ENCODE measurements around the gene CFAP74. TPM values are rescaled to one million over a fixed set of nuclear protein-coding genes. Genes with fewer than 3 reads are reported as not detected.

CFAP74 gene
- polyA plus RNA-seq, 5 donors = 1.5 to 4.3 (median 2.8) TPM

DNA sequence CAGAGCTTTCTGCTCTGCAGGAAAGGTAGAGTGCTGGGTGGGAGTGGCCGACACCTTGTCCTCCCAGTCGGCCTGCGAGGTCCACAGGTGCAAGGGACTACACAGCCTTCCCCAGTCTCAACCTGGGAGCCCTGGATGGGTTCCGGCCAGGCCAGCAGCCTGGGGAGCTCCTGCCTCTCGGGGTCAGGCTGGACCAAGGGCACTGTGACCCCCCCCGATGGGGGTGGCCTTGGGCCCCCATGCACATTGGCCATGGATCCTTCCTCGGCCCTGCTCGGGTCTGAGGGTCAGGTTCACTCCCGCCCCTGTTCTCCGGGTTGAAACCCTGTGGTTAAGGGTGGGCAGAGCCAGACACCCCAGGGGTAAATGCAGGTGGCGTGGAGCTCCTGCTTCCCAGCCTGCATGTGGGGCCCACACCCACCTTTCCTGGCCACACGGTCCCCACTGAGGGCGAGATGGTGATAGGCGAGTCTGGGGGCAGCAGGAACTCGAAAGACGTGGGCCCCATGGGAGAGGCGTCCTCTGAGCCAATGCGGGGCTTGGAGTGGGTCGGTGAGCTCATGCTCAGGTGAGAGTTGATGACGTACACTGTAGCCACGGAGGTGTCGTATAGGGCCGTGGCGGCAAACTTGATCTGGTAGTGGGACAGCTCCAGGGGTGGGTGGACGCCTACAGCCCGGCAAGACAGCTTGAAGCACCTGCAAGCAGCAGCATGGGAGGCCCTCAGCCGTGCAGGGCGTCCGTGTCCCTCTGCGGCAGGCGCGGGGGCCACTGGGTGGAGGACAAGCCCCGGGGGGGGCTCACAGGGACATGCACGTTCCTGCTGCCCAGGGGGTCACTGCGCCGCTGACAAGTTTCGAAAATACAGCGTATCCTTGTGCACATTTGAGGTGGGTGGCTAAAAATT, 73.7 kb downstream of the CFAP74 start:
- DNase-seq = no peak

DNA sequence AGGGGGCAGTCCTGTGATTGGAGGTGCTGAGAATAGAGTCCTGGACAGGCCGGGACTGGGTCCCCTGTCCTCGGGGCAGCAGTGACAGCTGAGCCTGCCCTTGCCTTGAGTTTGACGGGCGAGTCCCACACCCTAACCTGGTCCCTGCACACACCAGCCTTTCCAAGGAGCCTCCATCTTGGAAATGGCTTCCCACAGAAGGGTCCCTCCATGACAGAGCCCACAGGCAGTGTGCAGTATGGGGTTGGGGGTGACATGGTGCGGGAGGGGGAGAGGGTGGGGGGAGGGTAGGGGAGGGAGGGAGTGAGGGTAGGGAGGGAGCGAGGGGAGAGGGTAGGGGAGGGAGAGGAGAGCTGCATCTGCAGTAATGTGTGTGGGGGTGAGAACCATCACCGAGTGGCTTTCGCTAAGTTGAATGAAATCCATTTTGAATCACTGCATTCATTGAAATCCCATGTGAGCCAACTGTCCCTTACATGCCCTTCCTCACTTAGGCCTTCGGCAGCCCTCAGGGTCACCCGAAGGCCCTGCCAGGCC, 74.4 kb downstream of the CFAP74 start:
- DNase-seq = no peak

DNA sequence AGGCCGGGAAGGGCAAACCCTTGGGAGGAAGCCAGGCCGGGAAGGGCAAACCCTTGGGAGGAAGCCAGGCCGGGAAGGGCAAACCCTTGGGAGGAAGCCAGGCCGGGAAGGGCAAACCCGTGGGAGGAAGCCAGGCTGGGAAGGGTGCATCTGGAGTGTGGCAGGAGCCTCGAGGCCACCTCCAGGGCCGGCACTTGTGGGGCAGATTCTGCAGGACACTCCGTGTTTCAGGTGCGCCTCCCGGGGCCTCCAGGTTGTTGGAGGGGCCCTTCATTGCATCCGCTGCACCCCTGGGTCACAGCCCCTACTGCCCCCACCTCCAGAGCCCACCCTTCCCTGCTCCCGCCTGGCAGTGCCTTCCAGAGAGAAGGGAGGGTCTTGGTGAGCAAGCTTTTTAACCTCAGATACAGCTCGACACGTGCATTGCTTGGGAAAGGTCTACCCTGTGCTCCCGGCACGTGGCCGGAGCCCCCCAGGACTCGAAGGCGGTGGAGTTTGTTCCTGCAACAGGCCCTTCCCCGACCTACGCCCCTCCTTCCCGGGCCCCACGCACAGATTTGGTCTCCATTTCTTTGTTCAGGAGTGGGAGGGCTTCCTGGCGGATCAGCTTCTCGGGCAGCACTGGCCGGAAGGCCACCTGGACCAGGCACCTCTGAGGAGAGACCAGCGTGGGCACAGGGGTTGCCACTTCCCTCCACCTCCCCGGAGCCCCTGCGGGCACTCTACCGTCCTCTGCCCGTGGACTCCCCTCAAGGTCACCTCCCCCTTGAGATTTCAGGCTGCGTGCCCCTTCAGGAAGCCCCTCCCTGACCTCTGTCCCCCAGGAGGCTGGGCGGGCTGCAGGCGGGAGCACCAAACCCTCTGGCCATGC, 75.1 kb downstream of the CFAP74 start:
- no peak for DNase-seq

DNA sequence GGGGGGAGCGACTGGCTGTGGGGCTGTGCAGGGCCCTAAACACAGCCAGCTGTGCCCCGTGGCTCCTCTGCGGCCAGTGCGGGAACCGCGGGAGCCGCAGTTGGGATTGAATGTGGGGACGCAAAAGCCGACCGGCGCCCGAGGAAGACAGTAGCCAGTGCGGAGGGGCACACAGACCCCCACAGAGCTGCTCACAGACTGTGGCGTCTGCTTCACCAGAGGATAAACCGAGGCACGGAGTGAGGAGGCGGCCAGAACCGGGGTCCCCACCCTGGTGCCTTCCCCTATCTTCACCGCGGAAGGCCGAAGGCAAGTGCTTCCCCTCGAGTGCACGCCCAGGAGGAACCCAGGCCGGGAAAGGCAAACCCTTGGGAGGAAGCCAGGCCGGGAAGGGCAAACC, 75.8 kb downstream of the CFAP74 start:
- DNase-seq = no peak

DNA sequence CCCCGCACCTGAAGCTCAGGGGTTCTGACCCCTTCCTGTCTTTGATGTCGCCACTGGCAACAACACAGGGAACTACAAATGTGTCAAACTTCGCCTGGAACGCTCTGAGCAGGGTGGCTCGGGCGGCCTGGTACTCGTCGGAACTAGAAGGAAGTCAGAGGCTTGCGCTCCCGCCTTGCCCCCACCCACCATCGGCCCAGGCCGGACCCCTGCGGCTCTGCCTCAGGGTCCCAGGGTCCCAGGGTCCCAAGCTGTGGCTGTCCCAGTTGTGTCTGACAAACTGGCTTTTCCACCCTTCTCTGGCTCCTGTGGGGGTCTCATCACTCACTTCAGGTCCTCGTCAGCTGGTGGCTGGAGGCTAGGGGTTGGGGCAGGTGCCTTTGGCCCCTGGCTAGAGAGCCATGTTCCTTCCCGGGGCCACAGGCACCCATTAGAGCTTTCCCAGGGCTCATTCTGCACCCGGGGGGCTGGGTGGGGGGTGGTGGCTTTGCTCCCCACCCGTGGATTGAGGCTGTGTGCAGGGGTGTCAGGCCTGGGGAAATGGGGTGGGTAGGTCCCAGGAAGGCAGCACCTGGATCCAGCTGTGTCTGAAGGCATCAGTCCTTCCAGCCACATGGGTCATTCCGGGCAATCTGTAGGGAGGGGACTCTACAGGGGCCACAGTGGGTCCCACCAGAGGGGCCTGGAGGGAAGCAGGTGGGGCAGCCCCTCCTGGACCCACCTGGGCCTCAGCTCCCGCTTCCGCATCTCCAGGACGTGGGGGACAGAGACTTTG, 76.5 kb downstream of the CFAP74 start:
- no peak for DNase-seq

DNA sequence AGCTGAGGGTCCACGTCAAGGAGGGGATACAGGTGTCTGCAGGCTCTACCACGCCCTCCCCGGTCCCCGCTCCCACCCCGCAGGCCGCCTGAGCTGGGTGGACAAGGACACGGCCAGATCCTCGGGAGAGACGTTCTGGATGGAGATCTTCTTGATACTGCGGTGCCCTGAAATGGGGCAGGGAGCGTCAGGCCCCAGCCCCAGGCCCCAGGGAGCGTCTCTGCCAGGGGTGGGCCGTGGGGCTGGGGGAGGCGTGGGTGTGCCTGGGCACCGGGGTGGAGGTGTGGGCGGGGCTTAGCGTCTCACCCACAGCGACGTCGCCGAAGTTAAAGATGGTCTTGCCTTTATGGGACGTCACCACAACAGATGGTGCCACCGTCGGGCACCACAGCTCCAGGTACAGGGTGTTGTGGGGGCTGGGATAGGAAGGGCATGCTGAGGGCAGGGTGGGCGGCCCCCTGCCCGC, 77.2 kb downstream of the CFAP74 start:
- no peak for DNase-seq

DNA sequence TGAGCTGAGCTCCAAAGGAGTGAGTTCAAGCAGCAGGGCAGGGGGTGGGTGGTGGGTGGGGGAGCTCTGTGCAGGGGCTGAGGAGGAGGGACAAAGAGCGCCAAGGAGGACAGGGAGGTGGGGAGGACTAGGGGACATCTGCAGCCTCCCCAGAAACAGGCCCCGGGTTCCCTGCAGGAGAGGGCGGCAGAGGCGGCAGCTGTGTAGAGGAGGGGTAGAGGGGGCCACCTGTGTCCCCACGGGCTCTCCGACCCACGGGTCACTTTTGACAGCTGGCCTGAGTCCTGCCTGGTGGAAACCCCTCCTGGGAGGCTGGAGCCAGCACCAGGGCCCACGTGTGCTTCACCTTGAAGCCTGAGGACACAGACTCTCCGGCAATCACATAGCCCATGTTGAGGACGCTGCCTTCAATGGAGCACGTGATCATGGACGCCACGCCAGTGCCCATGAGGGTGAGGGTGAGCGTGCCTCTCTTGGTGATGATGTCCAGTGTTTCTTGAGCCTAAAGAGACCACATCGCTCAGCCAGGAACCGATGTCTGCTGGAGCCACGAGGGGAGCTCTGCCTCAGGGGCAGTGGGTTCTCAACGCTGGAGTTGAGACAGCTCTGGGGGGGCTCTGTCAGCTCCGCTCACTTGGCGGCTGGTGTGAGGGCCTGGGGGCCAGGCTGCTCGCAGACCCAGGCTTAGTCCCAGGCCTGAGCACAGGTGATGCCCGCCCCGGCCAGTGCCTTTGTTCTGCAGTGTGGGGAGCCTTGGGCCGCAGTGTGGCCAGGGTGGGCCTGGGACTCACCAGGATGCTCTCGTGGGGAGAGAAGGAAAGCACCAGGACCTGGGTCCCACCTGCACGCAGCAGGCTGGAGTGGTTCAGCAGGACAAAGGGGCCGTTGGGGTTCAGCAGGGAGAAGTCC, 77.9 kb downstream of the CFAP74 start:
- no peak for DNase-seq

DNA sequence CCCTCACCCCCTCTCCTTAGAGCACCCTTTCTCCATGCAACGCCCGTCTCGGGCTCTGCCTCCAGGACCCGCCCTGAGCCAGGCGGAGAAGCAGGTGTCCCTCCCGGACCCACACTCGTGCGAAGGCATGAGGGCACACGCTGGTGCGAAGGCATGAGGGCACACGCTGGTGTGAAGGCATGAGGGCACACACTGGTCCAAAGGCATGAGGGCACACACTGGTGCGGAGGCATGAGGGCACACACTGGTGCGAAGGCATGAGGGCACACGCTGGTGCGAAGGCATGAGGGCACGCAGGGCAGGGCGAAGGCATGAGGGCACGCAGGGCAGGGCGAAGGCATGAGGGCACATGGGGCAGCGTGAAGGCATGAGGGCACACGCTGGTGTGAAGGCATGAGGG, 78.7 kb downstream of the CFAP74 start:
- no peak for DNase-seq

DNA sequence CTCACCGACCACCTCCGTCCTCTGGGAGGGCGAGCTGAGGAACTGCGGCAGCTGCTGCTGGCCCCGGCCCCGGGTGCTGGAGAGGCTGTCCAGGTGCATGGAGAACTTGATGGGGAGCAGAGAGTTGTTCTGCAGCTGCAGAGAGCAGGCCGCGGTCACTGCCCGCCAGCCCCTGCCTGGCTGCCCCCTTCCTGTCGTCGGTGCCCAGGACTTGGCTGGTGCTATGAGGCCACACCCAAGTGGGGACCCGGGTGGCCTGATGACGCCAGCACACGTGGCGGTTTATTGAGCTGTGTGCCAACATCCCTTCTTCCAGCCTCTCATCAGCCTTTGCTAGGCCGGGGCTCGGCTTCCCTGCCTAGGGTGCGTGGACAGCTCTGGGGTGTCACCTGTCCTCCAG, 79.2 kb downstream of the CFAP74 start:
- DNase-seq = no peak

DNA sequence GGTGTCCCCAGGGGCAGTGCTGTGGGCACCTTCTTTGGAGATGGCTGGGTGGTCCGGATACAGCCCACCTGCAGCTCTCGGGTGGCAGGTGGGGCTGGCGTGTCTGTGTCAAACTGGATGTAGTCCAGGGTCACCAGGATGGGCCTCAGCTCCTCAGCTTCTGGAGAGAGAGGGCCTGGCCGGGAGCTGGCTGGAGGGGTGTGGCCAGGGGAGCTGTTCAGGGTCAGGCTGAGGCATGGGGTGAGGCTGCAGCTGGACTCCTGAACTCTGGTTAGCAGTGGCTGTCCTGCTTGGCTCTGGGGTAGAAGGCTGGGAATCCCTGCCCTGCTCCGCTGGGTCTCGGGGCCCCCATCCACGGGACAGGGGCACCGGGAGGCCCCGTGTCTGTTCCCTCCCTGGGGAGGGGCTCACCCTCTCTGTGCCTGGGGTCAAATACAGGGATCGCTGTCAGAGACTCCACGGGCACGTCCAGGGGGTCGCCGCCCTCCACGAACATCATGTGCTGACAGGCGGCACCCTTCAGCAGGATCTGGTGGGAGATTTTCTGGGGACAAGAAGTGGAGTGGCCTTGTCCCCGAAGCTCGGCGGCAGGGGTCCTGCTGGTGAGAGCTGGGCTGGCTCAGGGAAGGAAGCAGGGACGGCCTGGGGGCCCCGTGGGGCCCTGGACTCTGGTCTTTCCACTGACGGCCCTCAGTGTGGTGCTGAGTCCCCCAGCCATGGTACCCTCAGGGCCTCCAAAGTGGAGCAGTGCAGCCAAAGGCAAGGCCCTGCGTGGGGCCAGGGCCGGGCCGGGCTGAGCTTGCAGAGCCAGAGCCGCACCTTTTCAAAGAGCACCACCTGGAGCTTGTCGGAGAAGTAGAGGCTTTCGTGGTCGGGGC, 80.4 kb downstream of the CFAP74 start:
- DNase-seq = no peak

DNA sequence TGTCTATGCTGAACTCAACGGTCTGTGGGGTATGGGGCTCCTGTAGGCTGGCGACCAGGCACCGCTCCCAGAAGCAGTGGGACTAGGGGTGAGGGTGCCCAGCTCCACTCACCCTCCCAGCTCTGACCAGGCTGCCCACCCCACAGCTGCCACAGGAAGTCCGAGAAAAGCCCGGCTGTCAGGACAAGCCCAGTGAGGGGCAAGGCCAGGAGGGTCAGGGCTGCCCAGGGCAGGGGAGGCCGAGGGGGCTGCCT, 81.0 kb downstream of the CFAP74 start:
- no peak for DNase-seq

DNA sequence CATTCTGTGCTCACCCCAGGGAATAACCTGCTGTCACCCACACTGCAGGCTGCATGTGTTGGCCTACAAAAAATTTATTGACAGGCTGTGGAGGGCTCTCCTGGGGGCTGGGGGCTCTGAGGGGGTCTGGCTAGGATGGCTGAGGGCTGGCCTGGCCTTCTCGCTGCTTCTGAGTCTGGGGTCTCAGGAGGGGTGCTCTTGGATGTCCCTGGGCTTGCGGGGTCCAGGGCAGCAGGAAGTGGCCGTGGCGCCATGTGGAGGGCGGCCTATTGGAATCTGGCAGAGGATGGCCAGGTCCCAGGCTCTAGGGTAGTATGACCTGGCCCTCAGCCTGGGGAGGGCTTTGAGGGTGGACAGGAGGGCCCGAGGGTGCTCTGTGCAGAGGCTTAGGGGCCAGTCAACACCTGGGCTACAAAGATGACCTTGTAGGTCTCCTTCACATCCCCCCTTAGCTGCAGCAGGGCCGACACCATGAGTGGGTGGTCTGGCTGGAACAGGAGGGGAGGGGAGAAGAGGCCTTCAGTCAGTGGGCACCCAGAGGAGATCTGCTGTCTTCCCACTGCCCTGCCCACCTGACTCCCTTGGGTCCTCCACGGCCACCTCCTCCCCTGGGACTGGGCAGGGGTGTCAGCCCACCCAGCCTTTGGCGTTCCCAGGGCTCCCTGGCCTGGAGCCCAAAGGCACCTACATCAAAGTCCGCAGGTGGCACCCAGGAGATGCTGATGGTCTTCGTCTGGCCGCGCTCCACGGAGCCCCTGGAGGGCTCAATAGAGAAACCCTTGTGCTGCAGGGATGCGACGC, 81.5 kb downstream of the CFAP74 start:
- DNase-seq = no peak

DNA sequence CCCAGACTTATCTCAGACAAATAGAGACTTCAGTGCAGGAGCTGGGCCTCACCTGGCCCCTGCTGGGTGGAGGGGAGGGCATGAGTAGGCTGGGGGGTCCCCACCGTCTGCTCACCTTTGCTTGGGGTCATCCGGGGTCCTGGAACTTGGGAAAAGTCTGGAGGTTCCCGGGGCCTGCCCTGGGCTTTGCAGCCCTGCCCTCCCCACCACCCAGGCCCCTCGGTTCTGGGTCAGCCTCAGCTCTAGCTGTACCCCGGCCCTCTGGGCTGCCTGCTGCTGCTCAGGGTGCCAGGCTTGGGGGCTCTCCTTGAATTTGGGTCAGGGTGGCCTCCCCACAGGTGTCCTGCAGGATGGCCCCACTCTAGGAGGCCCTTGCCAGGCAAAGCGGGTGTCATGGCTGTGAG, 82.1 kb downstream of the CFAP74 start:
- DNase-seq = no peak

DNA sequence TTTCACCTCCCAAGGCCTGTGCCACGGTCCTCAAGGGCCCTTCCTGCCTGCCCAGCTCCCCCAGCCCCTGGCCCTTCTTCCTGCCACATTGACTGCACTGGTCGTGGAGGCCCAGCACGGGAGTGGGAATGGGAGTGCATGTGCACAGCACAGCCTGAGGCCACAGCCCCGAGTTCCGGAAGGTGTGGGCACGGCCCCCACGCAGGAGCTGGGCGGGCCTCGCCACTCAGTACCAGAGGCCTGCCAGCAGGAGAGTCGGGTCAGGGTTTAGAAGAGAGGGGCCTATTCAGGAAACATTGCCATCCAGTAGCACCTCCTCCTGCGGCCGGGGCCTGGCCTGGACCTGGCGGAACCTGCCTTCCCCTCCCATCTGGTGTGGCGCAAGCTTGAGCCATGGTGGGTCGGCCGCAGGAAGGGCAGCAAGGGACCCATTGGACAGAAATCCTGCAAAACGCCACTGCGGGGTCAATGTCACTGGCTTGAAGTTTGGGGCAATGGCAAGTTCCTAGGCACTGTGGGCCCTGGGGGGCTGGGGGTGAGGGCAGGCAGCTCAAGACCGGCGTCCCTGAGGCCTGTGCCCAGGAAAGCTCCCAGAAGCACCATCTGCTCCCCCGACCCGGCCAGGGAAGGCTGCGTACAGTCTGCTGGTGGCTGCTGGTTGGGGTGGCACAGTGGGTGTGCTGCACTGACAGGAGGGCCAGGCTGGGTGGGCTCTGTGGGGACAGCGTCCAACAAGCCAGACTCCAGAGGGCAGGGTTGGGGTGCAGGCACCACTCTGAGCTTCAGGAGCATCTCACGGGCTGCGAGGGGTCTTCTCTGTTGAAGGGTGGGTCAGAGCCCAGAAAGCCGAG, 82.8 kb downstream of the CFAP74 start:
- no peak for DNase-seq

DNA sequence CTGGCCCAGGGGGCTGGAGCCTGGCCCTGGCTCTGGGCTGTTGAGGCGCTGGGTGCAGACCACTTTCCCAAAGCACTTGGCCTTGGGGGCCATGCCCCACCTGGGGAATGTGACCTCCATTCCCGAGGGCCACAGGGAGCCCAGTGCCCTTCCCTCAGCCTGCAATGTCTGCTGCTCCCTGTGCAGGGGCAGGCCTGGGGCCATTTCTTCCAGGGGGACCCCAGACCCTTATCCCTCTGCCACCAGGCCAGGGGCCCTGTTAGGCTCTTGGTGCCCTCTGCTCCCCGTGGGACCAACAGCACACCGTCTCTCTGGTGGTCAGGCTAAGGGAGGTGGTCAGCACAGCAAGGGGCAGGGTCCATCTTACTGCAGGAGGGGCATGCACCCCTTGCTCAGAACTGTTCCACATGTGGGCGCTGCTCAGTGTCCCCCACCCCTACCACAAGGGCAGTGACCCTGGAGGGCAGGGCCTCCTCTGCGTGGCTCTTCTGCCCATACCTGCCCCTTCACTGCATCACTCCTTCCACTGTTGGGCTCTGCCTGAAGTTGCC, 83.5 kb downstream of the CFAP74 start:
- no peak for DNase-seq

DNA sequence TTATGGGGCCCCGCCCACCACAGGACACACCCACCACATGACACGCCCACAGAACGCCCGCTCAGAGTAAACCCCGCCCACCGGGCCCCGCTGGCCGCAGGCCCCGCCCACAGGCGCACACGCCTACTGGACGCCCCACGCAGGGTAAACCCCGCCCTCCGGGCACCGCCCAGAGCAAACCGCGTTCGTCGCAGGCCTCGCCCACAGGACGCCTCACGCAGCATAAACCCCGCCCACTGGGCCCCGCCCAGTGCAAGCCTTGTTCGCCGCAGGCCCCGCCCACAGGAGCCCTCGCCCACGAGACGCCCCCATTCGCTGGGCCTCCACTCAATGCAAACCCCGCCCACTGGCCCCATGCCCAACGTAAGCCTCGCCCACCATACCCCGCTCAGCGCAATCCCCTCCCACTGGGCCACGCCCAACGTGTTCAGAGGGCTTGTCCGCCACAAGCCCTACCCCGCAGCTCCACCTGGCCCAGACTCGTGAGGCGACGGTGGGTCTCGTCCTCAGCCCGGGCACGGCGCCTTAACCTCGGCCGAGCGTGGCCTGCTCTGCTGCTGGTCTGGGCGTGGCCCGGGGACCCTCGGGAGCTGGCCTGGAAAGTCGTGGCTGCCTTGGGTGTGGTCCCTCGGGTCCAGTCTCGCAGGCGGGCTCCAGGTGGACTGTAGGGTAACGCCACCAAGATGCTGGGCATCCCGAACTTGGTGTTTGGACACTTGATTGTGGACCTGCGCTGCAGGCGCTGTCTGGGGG, 84.1 kb downstream of the CFAP74 start:
- peak; percentile 96 to 97 for DNase-seq

DNA sequence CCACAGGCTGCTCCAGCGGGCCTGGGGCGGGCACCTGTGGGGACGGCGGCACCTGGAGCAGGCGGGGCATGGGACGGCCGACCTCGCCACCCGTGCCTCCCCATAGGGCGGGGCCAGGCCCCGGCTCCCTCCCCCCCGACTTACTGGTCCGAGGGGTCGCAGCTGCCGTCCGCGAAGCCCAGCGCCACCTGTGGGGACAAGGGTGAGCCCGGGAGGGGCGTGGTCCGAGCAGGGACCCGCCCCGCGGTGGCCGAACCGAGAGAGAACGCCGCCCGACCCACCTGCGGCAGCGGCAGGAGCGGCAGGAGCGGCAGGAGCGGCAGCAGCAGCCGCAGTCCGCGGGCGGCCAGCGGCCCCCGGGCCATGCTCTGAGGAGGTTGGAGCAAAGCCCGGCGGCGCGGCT, 84.7 kb downstream of the CFAP74 start, which contains the start of gene TMEM52:
Gene TMEM52, minus strand, starts transcription at position 379 of the 403 bp plus-strand sequence. Its CDS starts 14 bp downstream, at position 365.
- no peak for DNase-seq

Measured in right lung (tissue), 5 donors.